GM12891 (cell line): Measurements from ENCODE around the gene RASEF.
"Not testable (repeated sequence)": the region's sequence is repeated elsewhere in the genome, so short reads cannot be mapped to it uniquely, and the experiment has no call there.

Source experiments
- PAX5 ChIP-seq: IDR thresholded peaks from 2 replicates; pipeline ENCODE4 v1.6.1; 2011; ENCODE audit warnings: low read length, moderate library complexity, mild to moderate bottlenecking; ENCODE audit not compliant: insufficient read depth, severe bottlenecking
- POLR2A ChIP-seq: IDR thresholded peaks from 2 replicates; pipeline ENCODE4 v1.6.1; 2011; ENCODE audit warnings: low read depth, low read length, control low read depth
- POLR2AphosphoS5 ChIP-seq: IDR thresholded peaks from 2 replicates; pipeline ENCODE4 v1.6.1; 2011; ENCODE audit warnings: low read depth, low read length, control low read depth
- POU2F2 ChIP-seq: IDR thresholded peaks from 2 replicates; pipeline ENCODE4 v1.6.1; 2011; ENCODE audit warnings: low read depth, mild to moderate bottlenecking, control low read depth, low read length, moderate library complexity
- TAF1 ChIP-seq: IDR thresholded peaks from 2 replicates; pipeline ENCODE4 v1.6.1; 2011; ENCODE audit warnings: low read depth, low read length, control low read depth

DNA sequence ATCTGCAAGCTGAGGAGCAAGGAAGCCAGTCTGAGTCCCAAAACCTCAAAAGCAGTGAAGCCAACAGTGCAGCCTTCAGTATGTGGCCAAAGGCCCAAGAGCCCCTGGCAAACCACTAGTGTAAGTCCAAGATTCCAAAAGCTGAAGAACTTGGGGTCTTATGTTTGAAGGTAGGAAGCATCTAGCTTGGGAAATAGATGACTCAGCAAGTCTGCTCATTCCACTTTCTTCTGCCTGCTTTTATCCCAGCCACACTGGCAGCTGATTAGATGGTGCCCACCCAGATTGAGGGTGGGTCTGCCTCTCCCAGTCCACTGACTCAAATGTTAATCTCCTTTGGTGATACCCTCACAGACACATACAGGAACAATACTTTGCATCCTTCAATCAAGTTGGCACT, 9.6 kb upstream of the RASEF start:
- TF ChIP-seq POLR2A, POLR2AphosphoS5, TAF1, PAX5, POU2F2: not testable (repeated sequence)
